Neural cell (in vitro differentiated cells): ENCODE results near the gene TEX54. TPM values are rescaled to one million over a fixed set of nuclear protein-coding genes. Genes with fewer than 3 reads are reported as not detected.

Source experiments
- H2AFZ ChIP-seq: fragments of 200-600, 300-800 bp; sonication (generic), shearing (Covaris generic); 2 replicates; pipeline ENCODE4 v1.6.0; 2014; ENCODE audit warnings: low read depth, mild to moderate bottlenecking, antibody characterized with exemption, low read length, moderate library complexity
- H3F3A ChIP-seq: fragments of 200-600 bp; shearing (Covaris generic); 2 replicates; pipeline ENCODE4 v1.6.1; 2016; ENCODE audit warnings: mild to moderate bottlenecking, moderate library complexity, mixed read lengths, antibody characterized with exemption, low read length; ENCODE audit not compliant: insufficient read depth, poor library complexity, severe bottlenecking
- H3K27ac ChIP-seq: fragments of 200-600, 300-800 bp; sonication (generic), shearing (Covaris generic); 2 replicates; pipeline ENCODE4 v1.5.1; 2014; ENCODE audit warnings: mild to moderate bottlenecking, low read length, moderate library complexity
- H3K27me3 ChIP-seq: fragments of 300-800, 200-600 bp; sonication (generic), shearing (Covaris generic); 2 replicates; pipeline ENCODE4 v1.6.0; 2014; ENCODE audit warnings: mild to moderate bottlenecking, low read depth, low read length, moderate library complexity; ENCODE audit not compliant: insufficient read depth
- H3K36me3 ChIP-seq: fragments of 300-800, 200-600 bp; sonication (generic), shearing (Covaris generic); 2 replicates; pipeline ENCODE4 v1.5.1; 2014; ENCODE audit warnings: mild to moderate bottlenecking, antibody characterized with exemption, low read length, moderate library complexity; ENCODE audit not compliant: insufficient read depth
- H3K4me2 ChIP-seq: fragments of 300-800, 200-600 bp; sonication (generic), shearing (Covaris generic); 2 replicates; pipeline ENCODE4 v1.6.0; 2014; ENCODE audit warnings: mild to moderate bottlenecking, low read length
- H3K4me3 ChIP-seq: fragments of 300-800, 200-600 bp; sonication (generic), shearing (Covaris generic); 2 replicates; pipeline ENCODE4 v1.5.1; 2014; ENCODE audit warnings: mild to moderate bottlenecking, low read length, moderate library complexity
- H3K79me2 ChIP-seq: fragments of 200-600 bp; shearing (Covaris generic); replicated peaks from 2 replicates; pipeline ENCODE4 v1.6.0; 2014; ENCODE audit warnings: mild to moderate bottlenecking, low read length, moderate library complexity; ENCODE audit not compliant: insufficient read depth
- H3K9ac ChIP-seq: fragments of 300-800, 200-600 bp; sonication (generic), shearing (Covaris generic); 2 replicates; pipeline ENCODE4 v1.6.1; 2016; ENCODE audit warnings: mild to moderate bottlenecking, low read length, mixed read lengths
- H3K9me2 ChIP-seq: fragments of 200-600 bp; shearing (Covaris generic); 2 replicates; pipeline ENCODE4 v1.6.1; 2016; ENCODE audit warnings: mild to moderate bottlenecking, low read length, mixed read lengths; ENCODE audit not compliant: insufficient read depth
- H3K9me3 ChIP-seq: fragments of 200-600, 300-800 bp; sonication (generic), shearing (Covaris generic); 2 replicates; pipeline ENCODE4 v1.6.1; 2016; ENCODE audit warnings: mild to moderate bottlenecking, mixed run types, low read length, moderate library complexity, mixed read lengths
- H4K20me1 ChIP-seq: fragments of 200-600 bp; shearing (Covaris generic); 2 replicates; pipeline ENCODE4 v1.6.1; 2016; ENCODE audit warnings: mild to moderate bottlenecking, mixed run types; ENCODE audit not compliant: insufficient read depth
- CTCF ChIP-seq: fragments of 450-650 bp; IDR thresholded peaks from 2 replicates; pipeline ENCODE4 v1.5.1; 2014; ENCODE audit warnings: antibody characterized with exemption, mild to moderate bottlenecking, moderate library complexity; ENCODE audit not compliant: poor library complexity, severe bottlenecking
- EP300 ChIP-seq: fragments of 450-650 bp; conservative IDR thresholded peaks from 2 replicates; pipeline ENCODE4 v1.6.1; 2014; ENCODE audit warnings: antibody characterized with exemption, mild to moderate bottlenecking, moderate library complexity; ENCODE audit not compliant: poor library complexity, severe bottlenecking
- EZH2 ChIP-seq: fragments of 200-600, 300-800 bp; shearing (Covaris generic), sonication (generic); IDR thresholded peaks from 2 replicates; pipeline ENCODE4 v1.6.1; 2014; ENCODE audit warnings: antibody characterized with exemption, low read length, borderline replicate concordance, mild to moderate bottlenecking; ENCODE audit not compliant: insufficient read depth, poor library complexity, severe bottlenecking
- MXI1 ChIP-seq: fragments of 450-650 bp; conservative IDR thresholded peaks from 2 replicates; pipeline ENCODE4 v1.6.1; 2014; ENCODE audit warnings: antibody characterized with exemption, mild to moderate bottlenecking; ENCODE audit not compliant: poor library complexity, severe bottlenecking
- POLR2AphosphoS5 ChIP-seq: IDR thresholded peaks from 2 replicates; pipeline ENCODE4 v1.6.1; 2012
- RAD21 ChIP-seq: fragments of 450-650 bp; conservative IDR thresholded peaks from 2 replicates; pipeline ENCODE4 v1.6.1; 2014; ENCODE audit warnings: antibody characterized with exemption, mild to moderate bottlenecking, moderate library complexity
- REST ChIP-seq: IDR thresholded peaks from 2 replicates; pipeline ENCODE4 v1.6.1; 2012; ENCODE audit warnings: borderline replicate concordance
- SMC3 ChIP-seq: fragments of 450-650 bp; conservative IDR thresholded peaks from 2 replicates; pipeline ENCODE4 v1.6.1; 2014; ENCODE audit warnings: antibody characterized with exemption, mild to moderate bottlenecking, moderate library complexity; ENCODE audit not compliant: poor library complexity
- TAF1 ChIP-seq: IDR thresholded peaks from 2 replicates; pipeline ENCODE4 v1.6.1; 2012; ENCODE audit warnings: low read depth
- polyA plus RNA-seq: library from polyadenylated mRNA; depleted of rRNA; stranded (reverse); fragments of >200 nt; gene quantifications from 2 replicates; pipeline ENCODE4 v1.2.3, GENCODE V29; 2014
- small RNA-seq, 3 experiments: library from RNA; depleted of rRNA; stranded (forward); fragments of <200 nt; gene quantifications; one replicate each; pipeline ENCODE3, GENCODE V24; 2012

Gene TEX54
- polyA plus RNA-seq, 1 donor from 2014 or later: not detected

- Histone ChIP-seq H3K9ac (peak overlapping the region; percentile 87), H3K9me2 (no peaks in the 10 kb centered on the region)
- no peak for TF ChIP-seq EZH2
- peak; percentile 63 for TF ChIP-seq RAD21
- peak; percentile 31 for TF ChIP-seq REST
- no peak for TF ChIP-seq EP300
- peak; percentile 20 for TF ChIP-seq TAF1
- no peak for TF ChIP-seq MXI1
- peak; percentile 93 for TF ChIP-seq CTCF
- TF ChIP-seq SMC3: peak; percentile 86
- peak; percentile 61 for TF ChIP-seq POLR2AphosphoS5
These were observed 46.2 kb downstream of the TEX54 start for GRCh38 chr11:62786318-62787004.

GRCh38 chr11:62782753-62783152 lies 49.9 kb downstream of the TEX54 start:
- TF ChIP-seq SMC3 (no peak), RAD21 (no peak), POLR2AphosphoS5 (no peak), MXI1 (no peak), TAF1 (no peak)
- Histone ChIP-seq H3K4me3 (no peak overlapping the region), H3K9me3 (no peaks in the 10 kb centered on the region), H3K9ac (no peak overlapping the region), H4K20me1 (no peaks in the 10 kb centered on the region), H3K36me3 (no peaks in the 10 kb centered on the region), H3K27me3 (no peaks in the 10 kb centered on the region), H3F3A (no peaks in the 10 kb centered on the region), H3K9me2 (no peaks in the 10 kb centered on the region), H3K4me2 (no peak overlapping the region), H2AFZ (no peak overlapping the region), H3K79me2 (no peaks in the 10 kb centered on the region), H3K27ac (no peak overlapping the region)

More at GRCh38 chr11:62786318-62787004, 46.2 kb downstream of the TEX54 start:
- Histone ChIP-seq H3F3A (no peaks in the 10 kb centered on the region), H3K4me2 (peak overlapping the region; percentile 40), H3K36me3 (no peaks in the 10 kb centered on the region), H3K9me3 (no peaks in the 10 kb centered on the region), H3K27me3 (no peaks in the 10 kb centered on the region), H3K4me3 (peak overlapping the region; percentile 90), H3K79me2 (peaks cover 10% of the 10 kb centered on the region), H2AFZ (no peak overlapping the region), H4K20me1 (no peaks in the 10 kb centered on the region), H3K27ac (peak overlapping the region; percentile 88)

Small RNA genes lying within 50 kb of the gene (small RNA-seq; reads per million reads assigned to genes)
- gene MIR6514: 2.6 to 10.9 (median 4.2) reads per million in 3 experiments
- gene RF00099: 0 reads per million in 3 experiments
- 0 reads per million in 3 experiments for gene RNU6-118P
- 0 reads per million in 3 experiments for gene SNORD22
- gene SNORD26: 0 reads per million in 3 experiments
- 0 reads per million in 3 experiments for gene SNORD27
- gene SNORD28: 0 reads per million in 3 experiments
- 40.0 to 204 (median 59.1) reads per million in 3 experiments for gene SNORD30

Other genes starting within 250 kb of the TEX54 start
- gene TUT1, start 241.3 kb downstream of the TEX54 start, polyA plus RNA-seq: 12.0 and 17.8 TPM in 2 replicates
- 130 and 140 TPM in 2 replicates for gene MTA2, start 231.0 kb downstream of the TEX54 start, polyA plus RNA-seq
- 0.38 and 2.5 TPM in 2 replicates for gene EML3, start 220.1 kb downstream of the TEX54 start, polyA plus RNA-seq
- 0.31 TPM in 1 of 2 replicates, not detected in the other for gene ROM1, start 219.6 kb downstream of the TEX54 start, polyA plus RNA-seq
- 102 and 127 TPM in 2 replicates for gene B3GAT3, start 210.9 kb downstream of the TEX54 start, polyA plus RNA-seq
- 60.6 and 62.7 TPM in 2 replicates for gene GANAB, start 186.2 kb downstream of the TEX54 start, polyA plus RNA-seq
- gene INTS5, start 179.5 kb downstream of the TEX54 start, polyA plus RNA-seq: 6.5 and 7.5 TPM in 2 replicates
- gene C11orf98, start 167.6 kb downstream of the TEX54 start, polyA plus RNA-seq: 92.0 and 103 TPM in 2 replicates
- 6.3 and 16.0 TPM in 2 replicates for gene CSKMT, start 167.5 kb downstream of the TEX54 start, polyA plus RNA-seq
- 6.8 and 8.4 TPM in 2 replicates for gene UQCC3, start 161.2 kb downstream of the TEX54 start, polyA plus RNA-seq
- gene LBHD1, start 160.6 kb downstream of the TEX54 start, polyA plus RNA-seq: 10.5 and 10.6 TPM in 2 replicates
- gene UBXN1, start 153.8 kb downstream of the TEX54 start, polyA plus RNA-seq: 209 and 248 TPM in 2 replicates
- gene LRRN4CL, start 143.3 kb downstream of the TEX54 start, polyA plus RNA-seq: 0.44 and 0.82 TPM in 2 replicates
- 304 and 305 TPM in 2 replicates for gene BSCL2, start 125.4 kb downstream of the TEX54 start, polyA plus RNA-seq
- 120 and 121 TPM in 2 replicates for gene GNG3, start 125.2 kb downstream of the TEX54 start, polyA plus RNA-seq
- gene HNRNPUL2, start 105.4 kb downstream of the TEX54 start, polyA plus RNA-seq: 27.5 and 29.3 TPM in 2 replicates
- gene TTC9C, start 104.4 kb downstream of the TEX54 start, polyA plus RNA-seq: 48.6 and 55.2 TPM in 2 replicates
- 8.5 and 20.9 TPM in 2 replicates for gene ZBTB3, start 78.7 kb downstream of the TEX54 start, polyA plus RNA-seq
- gene POLR2G, start 71.3 kb downstream of the TEX54 start, polyA plus RNA-seq: 207 and 232 TPM in 2 replicates
- 55.2 and 61.7 TPM in 2 replicates for gene TAF6L, start 61.4 kb downstream of the TEX54 start, polyA plus RNA-seq
- gene TMEM179B, start 45.4 kb downstream of the TEX54 start, polyA plus RNA-seq: 24.5 and 28.1 TPM in 2 replicates
- 16.5 and 27.4 TPM in 2 replicates for gene TMEM223, start 40.8 kb downstream of the TEX54 start, polyA plus RNA-seq
- gene NXF1, start 27.4 kb downstream of the TEX54 start, polyA plus RNA-seq: 26.0 and 32.1 TPM in 2 replicates
- gene STX5, start 790 bp downstream of the TEX54 start, polyA plus RNA-seq: 28.5 and 30.5 TPM in 2 replicates
- gene WDR74, start 6.7 kb upstream of the TEX54 start, polyA plus RNA-seq: 50.4 and 71.7 TPM in 2 replicates
- 176 and 182 TPM in 2 replicates for gene SLC3A2, start 48.1 kb upstream of the TEX54 start, polyA plus RNA-seq
- not detected in 2 replicates for gene CHRM1, start 88.5 kb upstream of the TEX54 start, polyA plus RNA-seq
- not detected in 2 replicates for gene SLC22A6, start 152.1 kb upstream of the TEX54 start, polyA plus RNA-seq
- not detected in 2 replicates for gene SLC22A8, start 183.0 kb upstream of the TEX54 start, polyA plus RNA-seq